ENCODE results near the gene SLC2A4RG. TPM values are rescaled to one million over a fixed set of nuclear protein-coding genes. Genes with fewer than 3 reads are reported as not detected.

Gene SLC2A4RG
- total RNA-seq, 1 donor from 2014 or later = 12.0 TPM

DNA sequence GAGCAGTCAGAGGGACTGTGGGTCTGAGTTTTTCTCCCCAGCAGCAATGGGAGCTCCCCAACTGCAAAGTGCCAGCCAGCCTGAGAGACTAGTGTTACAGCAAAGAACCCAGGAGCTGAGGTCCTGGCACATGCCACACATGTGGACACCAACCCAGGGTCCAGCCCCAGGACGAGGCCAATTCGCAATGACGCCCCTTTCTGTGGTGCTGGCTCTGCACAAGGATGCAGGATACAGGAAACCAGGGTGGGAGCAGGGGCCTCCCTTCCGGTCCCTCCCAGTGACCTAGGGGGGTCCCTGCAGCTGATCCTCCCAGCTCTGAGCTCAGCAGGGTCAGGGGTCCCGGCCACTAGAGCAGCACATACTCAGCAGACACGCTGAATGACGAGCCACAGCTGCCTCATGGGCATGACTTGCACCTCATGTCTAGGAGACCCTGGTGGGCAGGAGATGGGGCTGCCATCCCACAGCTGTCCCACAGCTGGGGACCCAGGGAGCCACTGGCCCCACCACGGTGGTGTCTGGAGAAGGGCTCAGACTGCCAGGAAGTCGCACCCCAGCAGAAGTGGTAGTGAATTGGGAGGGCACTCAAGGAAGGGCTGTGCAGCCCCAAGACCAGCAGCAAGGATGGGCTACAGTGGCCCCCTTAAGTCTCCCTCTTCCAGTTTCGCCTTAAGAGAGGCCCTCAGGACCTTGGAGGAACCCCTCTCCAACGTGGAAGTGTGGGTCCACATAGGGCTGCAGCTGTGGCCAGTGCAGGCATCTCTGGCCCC lies 35.4 kb upstream of the SLC2A4RG start:
- H3F3A ChIP-seq (ENCODE audit: low read depth) = no peaks in the 10 kb centered on the region
- no peak overlapping the region for H3K27ac ChIP-seq
- no peak overlapping the region for H3K4me3 ChIP-seq
- H3K79me2 ChIP-seq (ENCODE audit: low read depth) = peaks cover 32% of the 10 kb centered on the region
- H3K9ac ChIP-seq = no peak overlapping the region
- peaks cover 12% of the 10 kb centered on the region for H3K36me3 Mint-ChIP-seq
- no peak overlapping the region for H3K27ac Mint-ChIP-seq
- H3K4me1 Mint-ChIP-seq = peaks cover 15% of the 10 kb centered on the region
- peaks cover 4% of the 10 kb centered on the region for H3K27me3 Mint-ChIP-seq (ENCODE audit: insufficient read depth, low read depth)
- H3K4me3 Mint-ChIP-seq = no peak overlapping the region
- H3K27me3 ChIP-seq = no peaks in the 10 kb centered on the region
- no peaks in the 10 kb centered on the region for H3K9me3 Mint-ChIP-seq
- no peaks in the 10 kb centered on the region for H3K9me3 ChIP-seq (ENCODE audit: low read depth)
- H3K4me2 ChIP-seq = no peak overlapping the region
- peaks cover 6% of the 10 kb centered on the region for H3K4me1 ChIP-seq
- H4K20me1 ChIP-seq (ENCODE audit: low read depth) = peaks cover 19% of the 10 kb centered on the region
- no peak overlapping the region for H2AFZ ChIP-seq (replicated peaks)
- TF ChIP-seq EZH2phosphoT487 (IDR thresholded peaks at IDR 0.05) (no peak), CTCF (IDR thresholded peaks at IDR 0.05) (no peak), EZH2 (IDR thresholded peaks at IDR 0.05) (no peak)
- no peak for DNase-seq (ENCODE audit: low spot score)
- no peaks in the 10 kb centered on the region for H3K36me3 ChIP-seq

- DNase-seq (ENCODE audit: low spot score) = no peak
- Histone ChIP-seq H2AFZ (replicated peaks) (no peak overlapping the region), H3K4me1 (peaks cover 6% of the 10 kb centered on the region), H3K4me2 (no peak overlapping the region), H4K20me1 (ENCODE audit: low read depth) (peaks cover 22% of the 10 kb centered on the region), H3F3A (ENCODE audit: low read depth) (no peaks in the 10 kb centered on the region), H3K79me2 (ENCODE audit: low read depth) (peaks cover 38% of the 10 kb centered on the region), H3K36me3 (no peaks in the 10 kb centered on the region), H3K9me3 (ENCODE audit: low read depth) (no peaks in the 10 kb centered on the region), H3K9ac (no peak overlapping the region), H3K27me3 (no peaks in the 10 kb centered on the region), H3K27ac (no peak overlapping the region), H3K4me3 (no peak overlapping the region)
- peak overlapping the region; percentile 38 for H3K4me3 Mint-ChIP-seq
- TF ChIP-seq CTCF (IDR thresholded peaks at IDR 0.05) (no peak), EZH2phosphoT487 (IDR thresholded peaks at IDR 0.05) (no peak), EZH2 (IDR thresholded peaks at IDR 0.05) (no peak)
- peaks cover 18% of the 10 kb centered on the region for H3K4me1 Mint-ChIP-seq
- peaks cover 5% of the 10 kb centered on the region for H3K27me3 Mint-ChIP-seq (ENCODE audit: insufficient read depth, low read depth)
- peaks cover 12% of the 10 kb centered on the region for H3K36me3 Mint-ChIP-seq
- no peak overlapping the region for H3K27ac Mint-ChIP-seq
- no peaks in the 10 kb centered on the region for H3K9me3 Mint-ChIP-seq
Measured at GRCh38 chr20:63704749-63705117, 34.8 kb upstream of the SLC2A4RG start.

DNA sequence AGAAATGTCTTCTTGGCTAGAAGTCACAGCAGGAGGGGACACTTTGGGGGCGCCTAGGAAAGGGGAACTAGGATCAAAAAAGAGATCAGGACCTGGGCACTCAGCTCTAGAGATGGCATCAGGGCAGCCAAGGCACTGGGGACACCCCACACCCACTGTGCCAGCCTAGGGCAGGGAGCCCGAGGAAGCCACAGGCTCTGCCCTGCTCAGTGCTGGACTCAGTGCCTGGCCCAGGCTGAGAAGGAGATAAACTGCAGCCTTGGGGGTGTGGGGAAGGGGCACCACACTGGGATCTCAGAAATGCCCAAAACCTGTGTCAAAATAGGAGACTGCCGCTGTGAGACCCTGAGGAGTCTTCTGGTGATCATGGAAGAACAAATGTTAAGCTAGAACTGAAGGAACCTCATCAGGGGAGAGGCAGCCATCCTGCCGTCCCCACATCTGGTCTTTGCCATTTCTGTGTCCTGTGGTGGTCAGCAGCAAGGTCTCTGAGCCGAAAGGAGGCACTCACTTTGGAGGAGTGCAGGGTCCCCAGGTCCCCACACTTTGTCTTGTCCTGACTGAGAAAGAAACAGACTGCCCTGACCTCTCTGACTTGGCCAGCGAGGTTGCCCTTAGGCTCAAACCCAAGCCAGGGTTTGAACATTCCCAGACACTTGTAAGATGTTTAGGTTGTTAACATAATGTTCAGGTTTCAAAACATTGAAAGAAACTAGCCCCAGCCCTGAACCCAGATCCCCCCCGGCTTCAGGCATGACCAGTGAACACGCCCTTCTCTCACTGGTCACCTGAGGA lies 34.1 kb upstream of the SLC2A4RG start:
- H3K9me3 ChIP-seq (ENCODE audit: low read depth) = no peaks in the 10 kb centered on the region
- H2AFZ ChIP-seq (replicated peaks) = no peak overlapping the region
- H3K9ac ChIP-seq = no peak overlapping the region
- peaks cover 2% of the 10 kb centered on the region for H3K36me3 ChIP-seq
- peak overlapping the region; percentile 92 for H3K4me3 Mint-ChIP-seq
- H3K27ac Mint-ChIP-seq = no peak overlapping the region
- H3K4me3 ChIP-seq = no peak overlapping the region
- H3K36me3 Mint-ChIP-seq = peaks cover 15% of the 10 kb centered on the region
- no peak overlapping the region for H3K27ac ChIP-seq
- no peaks in the 10 kb centered on the region for H3K9me3 Mint-ChIP-seq
- H3K4me2 ChIP-seq = no peak overlapping the region
- no peaks in the 10 kb centered on the region for H3F3A ChIP-seq (ENCODE audit: low read depth)
- no peak for DNase-seq (ENCODE audit: low spot score)
- peaks cover 22% of the 10 kb centered on the region for H4K20me1 ChIP-seq (ENCODE audit: low read depth)
- peaks cover 20% of the 10 kb centered on the region for H3K4me1 Mint-ChIP-seq
- TF ChIP-seq EZH2phosphoT487 (IDR thresholded peaks at IDR 0.05) (no peak), CTCF (IDR thresholded peaks at IDR 0.05) (no peak), EZH2 (IDR thresholded peaks at IDR 0.05) (no peak)
- no peaks in the 10 kb centered on the region for H3K27me3 ChIP-seq
- H3K27me3 Mint-ChIP-seq (ENCODE audit: insufficient read depth, low read depth) = peaks cover 5% of the 10 kb centered on the region
- peaks cover 6% of the 10 kb centered on the region for H3K4me1 ChIP-seq
- peaks cover 45% of the 10 kb centered on the region for H3K79me2 ChIP-seq (ENCODE audit: low read depth)
